ENCODE measurements around the gene BCL7A.

Gene BCL7A

DNA sequence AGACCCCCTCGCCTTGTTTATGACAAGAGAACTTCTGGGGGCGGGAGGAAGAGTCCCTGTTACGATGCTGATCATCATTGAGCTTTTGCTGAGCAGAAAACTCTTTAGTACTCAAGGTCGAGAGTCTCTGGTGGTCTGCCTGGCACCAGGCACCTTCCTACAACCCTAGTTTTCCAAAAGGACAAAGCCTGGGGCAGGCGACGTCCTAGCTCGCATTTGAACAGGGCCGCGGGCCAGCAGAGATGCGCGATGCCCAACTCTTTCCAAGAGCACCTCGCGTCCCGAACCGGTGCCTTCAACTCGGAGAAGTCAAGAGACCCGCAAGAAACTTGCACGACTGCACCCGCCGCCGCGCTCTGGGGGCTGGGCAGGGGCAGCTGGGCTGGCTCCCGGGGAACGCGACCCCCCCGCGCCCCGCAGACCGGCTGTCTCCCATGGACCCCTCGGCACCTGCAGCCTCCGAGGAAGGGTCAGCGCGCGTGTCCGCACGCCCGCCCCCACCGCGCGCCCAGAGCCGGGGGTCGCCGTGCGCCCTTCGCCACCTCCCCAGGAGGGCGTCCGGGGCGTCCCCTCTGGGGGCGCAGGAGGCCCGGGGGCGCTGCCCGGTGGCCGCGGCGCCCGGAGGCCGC lies 377 bp upstream of the BCL7A start:
- DNase-seq (ENCODE audit: low read depth, low spot score) = no peak
- Histone ChIP-seq H3K36me3 (ENCODE audit: insufficient read depth, low read length) (no peaks in the 10 kb centered on the region), H3K9ac (ENCODE audit: insufficient read length) (peak overlapping the region; percentile 73), H3K27ac (no peak overlapping the region), H3K4me3 (peak overlapping the region; percentile 86), H3K9me3 (ENCODE audit: low read depth, low read length) (0 out of 2 replicates have a peak, but pooled peaks cover 6% of the 10 kb centered on the region)
- TF ChIP-seq EZH2 (IDR thresholded peaks at IDR 0.05) (no peak), POLR2AphosphoS5 (IDR thresholded peaks at IDR 0.05; ENCODE audit: borderline replicate concordance, low read depth, low read length) (no peak), FOXP2 (optimal IDR thresholded peaks at IDR 0.05; ENCODE audit: control extremely low read depth, extremely low read length, insufficient read depth) (no peak)

DNA sequence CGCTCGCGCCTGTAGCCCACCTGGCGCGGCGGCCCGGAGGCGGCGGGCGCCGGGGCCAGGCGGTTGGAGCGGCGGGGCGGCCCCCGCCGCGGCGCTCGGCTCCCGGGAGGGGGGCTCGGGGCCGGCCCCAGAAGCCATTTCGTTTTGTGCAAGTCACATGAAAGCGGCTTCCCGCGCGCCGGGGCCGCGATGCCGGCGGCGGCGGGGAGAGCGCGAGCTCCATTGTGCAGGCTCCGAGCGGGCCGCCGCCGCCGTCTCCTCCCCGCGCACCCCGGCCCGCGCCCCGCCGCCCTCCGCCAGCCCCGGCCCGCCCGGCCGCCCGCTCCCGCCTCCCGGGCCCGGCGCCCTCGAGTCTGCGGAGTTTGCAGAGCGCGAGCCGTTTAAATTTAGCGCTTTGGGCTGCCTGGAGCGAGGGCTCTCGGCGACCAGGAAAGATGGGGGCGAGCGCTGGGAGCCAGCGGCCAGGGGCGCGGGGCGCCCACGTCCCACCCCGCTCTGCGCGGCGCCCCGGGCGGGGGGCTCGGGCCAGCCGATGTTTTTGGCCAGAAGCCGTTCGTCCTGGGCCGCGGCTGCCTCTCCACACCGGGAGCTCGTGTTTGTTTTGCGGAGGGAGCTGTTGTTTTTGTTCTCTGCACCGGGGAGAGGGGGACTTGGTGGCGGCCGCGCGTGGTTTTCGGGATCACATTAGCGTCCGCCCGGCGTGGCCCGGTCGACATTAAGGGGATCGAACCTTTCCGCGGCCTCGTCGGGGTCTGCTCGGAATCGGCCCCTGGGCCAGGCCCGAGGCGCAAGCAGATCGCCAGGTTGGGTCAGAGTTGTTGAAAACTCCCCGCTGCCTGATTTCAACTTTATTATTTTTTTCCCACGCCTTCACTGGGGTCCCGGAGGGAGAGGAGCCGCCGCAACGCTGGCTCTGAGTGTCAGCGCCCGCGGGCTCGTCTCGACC lies 982 bp downstream of the BCL7A start:
- peak overlapping the region; percentile 27; the same call in 1 of the 2 replicates for H3K27ac ChIP-seq
- H3K4me3 ChIP-seq = peak overlapping the region; percentile 77
- no peaks in the 10 kb centered on the region for H3K36me3 ChIP-seq (ENCODE audit: insufficient read depth, low read length)
- H3K9me3 ChIP-seq (ENCODE audit: low read depth, low read length) = 0 out of 2 replicates have a peak, but pooled peaks cover 6% of the 10 kb centered on the region
- DNase-seq (ENCODE audit: low read depth, low spot score) = no peak
- H3K9ac ChIP-seq (ENCODE audit: insufficient read length) = peak overlapping the region; percentile 94
- no peak for TF ChIP-seq POLR2AphosphoS5 (IDR thresholded peaks at IDR 0.05; ENCODE audit: borderline replicate concordance, low read depth, low read length)
- no peak for TF ChIP-seq EZH2 (IDR thresholded peaks at IDR 0.05)
- no peak for TF ChIP-seq FOXP2 (optimal IDR thresholded peaks at IDR 0.05; ENCODE audit: control extremely low read depth, extremely low read length, insufficient read depth)

DNA sequence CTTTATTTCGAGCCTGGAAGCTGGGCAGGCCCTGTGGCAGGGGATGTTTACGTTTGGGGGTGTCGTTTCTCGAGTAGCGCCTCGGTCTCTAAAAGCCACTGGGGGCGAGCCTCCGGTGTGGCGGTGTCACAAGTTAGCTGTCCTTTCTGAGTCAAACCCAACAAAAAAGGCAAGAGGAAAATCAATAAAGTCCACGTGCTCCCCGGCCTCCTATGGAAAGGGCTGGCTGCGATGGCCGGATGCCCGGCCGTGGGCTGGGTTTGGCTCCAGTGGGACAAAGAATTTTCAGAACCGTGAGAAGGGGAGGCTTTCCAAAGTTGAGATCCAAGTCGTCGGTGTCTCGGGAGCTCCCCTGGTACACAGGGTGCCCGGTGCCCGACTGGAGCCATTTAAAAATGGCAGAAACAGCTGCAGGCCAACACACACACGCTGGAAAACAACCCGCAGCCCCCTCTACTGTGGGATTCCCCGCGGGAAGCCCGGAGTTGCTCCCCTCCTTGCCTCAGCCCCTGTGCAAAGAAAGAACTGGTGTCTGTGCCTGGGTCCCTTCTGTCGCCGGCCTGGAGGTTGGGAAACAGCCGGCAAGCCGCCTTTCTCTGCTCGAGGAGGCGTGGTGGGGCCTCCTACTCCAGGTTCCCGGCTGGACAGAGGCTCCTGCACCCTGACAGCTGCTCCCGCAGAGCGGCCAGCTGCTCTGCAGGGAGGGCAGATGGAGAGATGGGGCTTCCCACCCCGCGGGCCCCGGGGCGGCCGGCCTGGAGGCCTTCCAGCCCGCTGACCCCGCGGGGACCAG lies 1.9 kb downstream of the BCL7A start:
- no peaks in the 10 kb centered on the region for H3K36me3 ChIP-seq (ENCODE audit: insufficient read depth, low read length)
- DNase-seq (ENCODE audit: low read depth, low spot score) = no peak
- TF ChIP-seq FOXP2 (optimal IDR thresholded peaks at IDR 0.05; ENCODE audit: control extremely low read depth, extremely low read length, insufficient read depth) (no peak), EZH2 (IDR thresholded peaks at IDR 0.05) (no peak), POLR2AphosphoS5 (IDR thresholded peaks at IDR 0.05; ENCODE audit: borderline replicate concordance, low read depth, low read length) (no peak)
- H3K9me3 ChIP-seq (ENCODE audit: low read depth, low read length) = 0 out of 2 replicates have a peak, but pooled peaks cover under 1% of the 10 kb centered on the region
- peak overlapping the region; percentile 27; the same call in 1 of the 2 replicates for H3K27ac ChIP-seq
- peak overlapping the region; percentile 77 for H3K4me3 ChIP-seq
- peak overlapping the region; percentile 94 for H3K9ac ChIP-seq (ENCODE audit: insufficient read length)

GRCh38 chr12:122024132-122024785 lies 2.6 kb downstream of the BCL7A start:
- no peak for DNase-seq (ENCODE audit: low read depth, low spot score)
- Histone ChIP-seq H3K4me3 (peak overlapping the region; percentile 77), H3K27ac (no peak overlapping the region), H3K9me3 (ENCODE audit: low read depth, low read length) (no peaks in the 10 kb centered on the region), H3K9ac (ENCODE audit: insufficient read length) (peak overlapping the region; percentile 94), H3K36me3 (ENCODE audit: insufficient read depth, low read length) (no peaks in the 10 kb centered on the region)
- TF ChIP-seq FOXP2 (optimal IDR thresholded peaks at IDR 0.05; ENCODE audit: control extremely low read depth, extremely low read length, insufficient read depth) (no peak), POLR2AphosphoS5 (IDR thresholded peaks at IDR 0.05; ENCODE audit: borderline replicate concordance, low read depth, low read length) (no peak), EZH2 (IDR thresholded peaks at IDR 0.05) (no peak)

GRCh38 chr12:122026706-122027333 lies 5.1 kb downstream of the BCL7A start:
- no peak for DNase-seq (ENCODE audit: low read depth, low spot score)
- Histone ChIP-seq H3K9me3 (ENCODE audit: low read depth, low read length) (no peaks in the 10 kb centered on the region), H3K36me3 (ENCODE audit: insufficient read depth, low read length) (no peaks in the 10 kb centered on the region), H3K4me3 (no peak overlapping the region), H3K9ac (ENCODE audit: insufficient read length) (no peak overlapping the region), H3K27ac (no peak overlapping the region)
- TF ChIP-seq FOXP2 (optimal IDR thresholded peaks at IDR 0.05; ENCODE audit: control extremely low read depth, extremely low read length, insufficient read depth) = no peak
- TF ChIP-seq EZH2 (IDR thresholded peaks at IDR 0.05) = no peak
- TF ChIP-seq POLR2AphosphoS5 (IDR thresholded peaks at IDR 0.05; ENCODE audit: borderline replicate concordance, low read depth, low read length) = no peak

- DNase-seq (ENCODE audit: low read depth, low spot score) = no peak
- H3K9me3 ChIP-seq (ENCODE audit: low read depth, low read length) = no peaks in the 10 kb centered on the region
- no peaks in the 10 kb centered on the region for H3K36me3 ChIP-seq (ENCODE audit: insufficient read depth, low read length)
- no peak for TF ChIP-seq FOXP2 (optimal IDR thresholded peaks at IDR 0.05; ENCODE audit: control extremely low read depth, extremely low read length, insufficient read depth)
- TF ChIP-seq EZH2 (IDR thresholded peaks at IDR 0.05) = no peak
- no peak for TF ChIP-seq POLR2AphosphoS5 (IDR thresholded peaks at IDR 0.05; ENCODE audit: borderline replicate concordance, low read depth, low read length)
- H3K27ac ChIP-seq = no peak overlapping the region
- H3K9ac ChIP-seq (ENCODE audit: insufficient read length) = no peak overlapping the region
- H3K4me3 ChIP-seq = no peak overlapping the region
Observed at GRCh38 chr12:122028165-122028904, 6.7 kb downstream of the BCL7A start.

Measured in SK-N-MC (cell line).